GM18867 (cell line): Measurements from ENCODE around the gene CRYZ.
A peak's percentile ranks its signal among the peaks of the same experiment; 100 is the strongest.
"Not testable (repeated sequence)": the region's sequence is repeated elsewhere in the genome, so short reads cannot be mapped to it uniquely, and the experiment has no call there.

Source experiments
- ATAC-seq: cut with Tn5 transposase; IDR thresholded peaks from one replicate; pipeline ENCODE4 v1.9.1; 2021; ENCODE audit warnings: mild to moderate bottlenecking, moderate library complexity; ENCODE audit not compliant: unreplicated experiment

Gene CRYZ, protein sequence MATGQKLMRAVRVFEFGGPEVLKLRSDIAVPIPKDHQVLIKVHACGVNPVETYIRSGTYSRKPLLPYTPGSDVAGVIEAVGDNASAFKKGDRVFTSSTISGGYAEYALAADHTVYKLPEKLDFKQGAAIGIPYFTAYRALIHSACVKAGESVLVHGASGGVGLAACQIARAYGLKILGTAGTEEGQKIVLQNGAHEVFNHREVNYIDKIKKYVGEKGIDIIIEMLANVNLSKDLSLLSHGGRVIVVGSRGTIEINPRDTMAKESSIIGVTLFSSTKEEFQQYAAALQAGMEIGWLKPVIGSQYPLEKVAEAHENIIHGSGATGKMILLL

DNA sequence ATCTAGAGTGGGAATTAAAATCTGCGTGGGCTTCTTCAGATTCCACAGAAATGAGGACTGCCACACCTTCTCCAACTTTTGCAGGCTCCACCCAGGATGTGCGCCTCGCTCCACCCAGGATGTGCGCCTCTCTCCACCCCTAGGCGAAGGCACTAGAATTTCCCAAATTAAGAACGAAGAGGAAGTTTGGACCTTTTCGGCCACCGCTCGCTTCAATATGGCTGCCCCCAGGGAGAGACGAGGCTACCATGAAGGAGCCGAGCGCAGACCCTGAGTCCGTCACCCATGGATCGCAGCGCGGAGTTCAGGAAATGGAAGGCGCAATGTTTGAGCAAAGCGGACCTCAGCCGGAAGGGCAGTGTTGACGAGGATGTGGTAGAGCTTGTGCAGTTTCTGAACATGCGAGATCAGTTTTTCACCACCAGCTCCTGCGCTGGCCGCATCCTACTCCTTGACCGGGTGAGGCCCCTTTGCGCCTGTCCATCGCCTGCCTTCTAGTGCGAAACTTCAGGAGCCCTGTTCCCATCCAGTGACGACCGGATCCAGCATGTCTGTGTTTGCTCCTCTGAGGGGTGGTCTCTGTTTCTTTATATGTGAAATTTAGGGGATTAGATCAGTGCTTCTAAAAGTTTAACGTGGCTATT, at the start of gene CRYZ, which contains the start of gene TYW3:
CRYZ (minus strand) TSS at position 91 of the 644 bp plus-strand sequence. CDS start 8,229 bp downstream, outside the sequence.
TYW3 (plus strand) TSS at position 193 of the 644 bp plus-strand sequence; CDS start at position 286, 93 bp downstream.
- ATAC-seq = peak; percentile 80

DNA sequence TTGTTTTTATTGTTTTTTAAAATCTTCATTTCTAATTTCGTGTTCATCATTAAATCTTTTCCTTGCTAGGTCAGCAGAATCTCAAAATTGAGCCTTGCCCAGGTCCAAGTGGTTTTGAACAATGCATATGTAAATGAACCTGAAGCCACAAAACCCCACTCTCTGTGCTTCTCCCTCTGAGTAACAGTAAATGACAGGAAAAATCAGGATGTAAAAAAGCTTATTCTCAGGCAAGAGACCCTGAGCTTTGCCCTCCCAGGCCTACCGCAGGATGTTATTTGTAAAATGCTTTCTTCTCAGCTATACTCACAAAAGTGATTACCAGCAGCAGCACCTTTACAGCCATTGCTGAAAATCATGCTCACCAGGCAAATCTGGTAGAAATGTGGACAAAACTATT, 47.7 kb upstream of the CRYZ start:
- no peak for ATAC-seq

DNA sequence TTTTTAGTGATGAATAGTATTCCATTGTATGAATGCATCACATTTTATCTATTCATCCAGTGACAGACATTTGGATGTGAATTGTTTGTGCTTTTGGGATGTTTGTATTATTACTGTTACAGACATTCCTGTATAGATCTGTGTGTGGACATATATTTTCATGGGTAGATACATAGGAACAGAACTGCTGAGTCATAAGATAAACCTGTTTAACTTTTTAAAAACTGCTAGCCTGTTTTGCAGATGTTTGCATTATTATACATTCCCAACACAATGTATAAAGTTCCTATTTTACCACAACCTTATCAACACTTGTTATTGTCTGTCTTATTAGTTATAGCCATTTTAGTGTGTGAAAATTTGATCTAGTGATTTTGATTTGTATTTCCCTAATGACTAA, 46.9 kb upstream of the CRYZ start:
- ATAC-seq = no peak

DNA sequence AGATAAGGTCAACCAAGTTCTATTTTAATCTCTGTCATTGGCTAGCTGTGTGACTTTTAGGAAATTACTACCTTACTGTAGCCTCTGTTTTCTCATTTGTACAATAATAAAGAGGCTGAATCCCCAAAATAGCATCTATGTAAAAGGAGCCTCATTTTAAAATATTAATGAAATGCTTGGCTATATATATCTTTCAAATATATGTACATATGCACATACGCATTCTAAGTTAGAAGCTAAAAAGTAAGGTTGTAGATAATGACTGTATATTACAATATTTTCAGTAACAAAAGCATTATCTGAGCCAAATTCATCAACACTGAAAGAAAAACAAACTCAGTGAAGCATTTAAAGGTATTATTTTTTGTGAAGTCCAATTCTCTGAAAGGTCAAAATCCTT, 44.7 kb upstream of the CRYZ start:
- ATAC-seq = no peak

DNA sequence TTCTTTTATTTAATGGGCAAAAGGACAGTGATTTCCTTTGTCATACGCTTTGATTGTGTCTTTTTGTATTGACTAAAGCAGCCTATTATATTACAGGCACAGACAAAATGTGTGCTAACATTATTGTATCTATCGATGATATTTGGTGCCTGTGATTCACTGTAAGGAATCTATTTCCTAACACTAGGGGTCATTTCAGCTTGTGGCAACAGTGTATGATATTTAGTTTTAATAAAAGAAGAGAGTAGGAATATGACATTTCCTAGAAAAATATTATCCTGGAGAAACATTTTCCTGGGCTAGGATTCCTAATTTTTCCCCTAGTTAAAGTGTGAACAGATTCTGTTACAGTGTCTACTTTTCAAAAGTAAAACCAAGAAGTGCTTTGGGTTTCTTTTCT, 42.9 kb upstream of the CRYZ start:
- ATAC-seq = no peak

DNA sequence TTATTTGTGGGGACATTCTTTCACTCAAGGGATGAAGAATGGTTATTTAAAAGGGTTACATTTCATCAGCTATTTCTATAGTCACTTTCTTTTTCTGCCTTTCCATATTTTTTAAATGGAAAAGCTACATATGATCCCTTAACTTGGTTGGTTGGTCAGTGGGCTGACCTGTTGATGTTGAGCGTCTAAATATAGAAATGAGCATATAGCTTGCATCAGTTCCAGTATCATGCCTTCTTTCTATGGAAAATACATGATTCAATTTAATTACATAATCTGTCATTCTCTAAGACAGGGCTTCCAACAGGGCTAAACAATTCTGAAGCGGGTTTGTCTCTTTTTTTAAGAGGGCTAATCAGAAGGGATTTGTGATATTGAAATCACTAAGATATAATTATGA, 40.7 kb upstream of the CRYZ start:
- no peak for ATAC-seq

DNA sequence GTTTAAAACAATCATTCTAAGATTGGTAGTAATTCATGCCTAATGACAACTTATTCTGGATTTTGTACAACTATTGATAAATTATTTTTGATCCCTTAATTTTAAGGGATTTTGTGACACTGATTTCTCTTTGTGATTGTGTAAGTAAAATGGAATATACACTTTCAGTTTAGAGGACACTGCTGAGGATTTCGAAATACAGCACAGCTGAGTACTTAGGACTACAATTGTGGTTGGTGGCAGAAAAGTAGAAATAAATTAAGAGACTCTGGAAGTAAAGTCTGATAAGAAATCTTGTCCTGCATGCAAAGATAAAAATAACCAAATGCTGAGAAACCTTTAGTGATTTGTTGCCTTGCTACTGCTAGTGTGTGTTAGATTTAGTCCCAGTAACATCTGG, 40.1 kb upstream of the CRYZ start:
- ATAC-seq = no peak

DNA sequence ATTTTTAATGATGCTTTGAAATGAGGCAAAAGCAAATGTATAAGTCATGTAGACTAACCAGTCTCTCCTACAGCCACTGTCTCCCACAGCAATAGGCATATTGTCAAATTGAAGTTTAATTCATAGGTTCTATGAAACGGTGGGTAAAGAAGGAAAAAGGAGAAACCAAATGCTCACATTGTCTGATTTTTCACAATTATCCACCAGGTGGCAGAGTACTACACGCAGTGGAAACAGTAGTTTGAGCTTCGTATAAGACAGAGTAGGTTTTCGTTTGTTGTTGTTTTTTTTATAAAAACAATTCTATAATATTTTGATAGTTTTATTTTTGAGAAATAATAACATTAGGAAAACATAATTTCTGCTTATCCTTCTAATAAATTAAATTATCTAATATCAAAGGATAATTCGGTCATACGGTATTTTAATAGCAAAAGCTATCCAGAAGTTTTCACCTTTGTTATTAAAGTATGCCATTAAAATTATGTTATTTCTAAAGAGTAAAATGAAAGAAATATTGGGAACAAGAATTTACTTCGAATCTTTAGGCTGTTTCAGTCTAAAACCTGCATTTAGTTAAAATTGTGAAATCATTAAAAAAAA, 39.2 kb upstream of the CRYZ start:
- peak; percentile 82 for ATAC-seq

DNA sequence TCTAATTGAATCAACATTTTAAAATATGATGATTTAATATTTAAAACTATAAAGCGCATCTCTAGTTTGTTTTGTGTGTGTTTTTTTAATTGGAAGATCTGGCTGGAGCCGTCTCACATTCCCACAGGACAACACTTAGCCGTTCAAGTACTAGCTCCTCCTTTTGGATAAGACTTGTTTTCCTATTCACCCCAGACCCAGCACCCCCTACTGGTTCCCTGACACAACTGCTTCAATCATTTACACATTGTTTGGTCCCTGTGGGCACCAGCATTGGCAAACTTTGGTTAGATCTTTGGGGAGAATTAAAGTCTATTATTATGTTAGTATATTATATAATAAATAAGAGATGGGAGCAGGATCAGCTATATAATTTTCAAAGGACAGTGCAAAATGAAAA, 34.6 kb upstream of the CRYZ start:
- ATAC-seq = no peak

DNA sequence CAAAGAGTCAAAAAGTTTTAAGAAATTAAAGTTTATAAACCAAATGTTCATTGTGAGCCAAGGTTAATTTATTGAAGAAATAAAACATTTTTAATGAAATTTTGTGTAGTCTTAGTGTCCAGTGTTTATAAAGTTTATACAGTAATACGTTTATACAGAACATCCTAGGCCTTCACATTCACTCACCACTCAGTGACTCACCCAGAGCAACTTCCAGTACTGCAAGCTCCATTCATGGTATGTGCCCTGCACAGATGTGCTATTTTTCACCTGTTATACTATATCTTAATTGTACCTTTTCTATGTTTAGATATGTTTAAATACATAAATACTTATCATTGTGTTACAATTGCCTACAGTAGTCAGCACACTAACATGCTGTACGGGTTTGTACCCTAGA, 33.7 kb upstream of the CRYZ start:
- ATAC-seq = no peak

DNA sequence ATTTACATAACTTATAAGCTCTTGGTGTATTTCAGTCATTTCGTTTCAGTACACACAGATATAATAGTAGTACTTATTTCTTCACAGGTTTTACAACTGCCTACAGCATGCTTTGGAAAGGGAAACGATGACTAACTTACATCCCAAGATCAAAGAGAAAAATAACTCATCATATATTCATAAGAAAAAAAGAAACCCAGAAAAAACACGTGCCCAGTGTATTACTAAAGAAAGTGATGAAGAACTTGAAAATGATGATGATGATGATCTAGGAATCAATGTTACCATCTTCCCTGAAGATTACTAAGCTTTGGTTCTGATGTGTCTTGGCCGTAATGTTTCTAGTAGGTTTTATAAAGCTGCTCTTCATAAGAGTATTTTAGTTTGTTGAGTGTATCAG, 31.0 kb upstream of the CRYZ start:
- ATAC-seq = no peak

DNA sequence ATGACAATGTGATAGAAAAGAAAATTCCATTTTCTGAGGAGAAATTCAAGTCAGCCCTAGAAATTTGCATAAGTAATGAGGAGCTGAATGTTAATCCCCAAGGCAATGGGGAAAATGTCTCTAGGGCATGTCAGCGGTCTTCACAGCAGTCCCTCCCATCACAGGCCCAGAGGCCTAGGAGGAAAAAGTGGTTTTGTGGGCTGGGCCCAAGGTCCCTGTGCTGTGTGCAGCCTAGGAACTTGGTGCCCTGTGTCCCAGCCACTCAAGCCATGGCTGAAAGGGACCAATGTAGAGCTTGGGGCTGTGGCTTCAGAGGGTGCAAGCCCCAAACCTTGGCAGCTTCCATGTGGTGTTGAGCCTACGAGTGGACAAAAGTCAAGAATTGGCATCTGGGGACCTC, 23.8 kb upstream of the CRYZ start:
- ATAC-seq = not testable (repeated sequence)

DNA sequence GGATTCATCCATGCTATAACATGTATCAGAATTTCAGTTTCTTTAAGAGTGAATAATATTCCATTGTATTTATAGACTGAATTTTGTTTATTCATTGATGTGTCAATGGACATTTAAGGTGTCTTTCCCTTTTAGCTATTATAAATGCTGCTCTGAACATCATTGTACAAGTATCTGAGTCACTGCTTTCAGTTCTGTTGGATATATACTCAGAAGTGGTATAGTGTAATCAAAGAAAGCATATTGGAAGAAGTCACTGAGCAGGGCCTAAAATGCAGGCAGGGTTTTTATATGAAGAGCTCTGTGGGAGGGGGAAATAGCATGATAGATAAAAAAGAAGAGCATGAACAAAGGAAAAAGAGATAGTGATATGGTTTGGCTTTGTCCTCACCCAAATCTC, 22.6 kb upstream of the CRYZ start:
- ATAC-seq = no peak

DNA sequence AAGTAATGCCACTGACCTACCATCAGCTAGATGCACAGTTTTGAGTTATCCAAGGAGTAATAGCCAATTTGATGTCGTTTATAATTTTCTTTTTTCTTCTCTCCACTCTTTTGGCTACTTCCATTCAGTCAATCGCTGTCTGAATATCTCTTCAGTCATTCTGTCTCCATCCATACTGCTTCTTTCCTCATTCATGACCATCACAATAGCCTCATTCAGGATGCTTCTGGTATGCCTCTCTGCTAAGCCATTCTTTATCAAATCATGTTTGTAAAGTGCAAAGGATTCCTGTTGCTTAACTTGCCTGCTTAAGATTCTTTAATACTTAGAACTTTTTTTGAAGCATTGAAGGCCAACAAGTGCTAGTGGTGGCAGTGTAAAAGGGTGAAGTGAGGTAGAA, 20.3 kb upstream of the CRYZ start:
- ATAC-seq = no peak

DNA sequence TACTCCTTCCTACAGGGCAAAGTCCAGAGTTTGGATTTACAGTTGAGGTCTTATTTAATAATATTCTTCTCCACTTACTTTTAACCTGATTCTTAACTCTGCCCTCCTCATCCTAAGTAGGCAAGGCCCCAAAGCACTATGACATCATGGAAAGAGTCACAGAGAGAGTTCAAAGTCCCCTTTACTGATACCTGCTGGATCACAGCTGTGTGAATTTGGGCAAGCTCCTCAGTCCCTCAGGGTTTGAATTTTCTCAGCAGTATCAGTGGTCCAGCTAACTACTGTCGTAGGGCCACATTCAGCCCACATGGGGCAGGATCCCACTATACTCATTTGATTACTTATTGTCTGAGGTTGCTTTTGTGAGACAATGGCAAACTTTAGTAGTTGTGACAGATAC, 16.1 kb upstream of the CRYZ start:
- peak; percentile 80 for ATAC-seq

DNA sequence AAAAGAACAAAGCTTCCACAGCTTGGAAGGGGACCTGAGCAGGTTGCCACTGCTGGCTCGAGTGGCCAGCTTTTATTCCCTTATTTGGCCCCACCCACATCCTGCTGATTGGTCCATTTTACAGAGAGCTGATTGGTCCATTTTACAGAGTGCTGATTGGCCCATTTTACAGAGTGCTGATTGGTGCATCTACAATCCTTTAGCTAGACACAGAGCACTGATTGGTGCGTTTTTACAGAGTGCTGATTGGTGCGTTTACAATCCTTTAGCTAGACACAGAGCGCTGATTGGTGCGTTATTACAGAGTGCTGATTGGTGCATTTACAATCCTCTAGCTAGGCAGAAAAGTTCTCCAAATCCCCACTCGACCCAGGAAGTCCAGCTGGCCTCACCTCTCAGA, 12.4 kb upstream of the CRYZ start:
- ATAC-seq = not testable (repeated sequence)

DNA sequence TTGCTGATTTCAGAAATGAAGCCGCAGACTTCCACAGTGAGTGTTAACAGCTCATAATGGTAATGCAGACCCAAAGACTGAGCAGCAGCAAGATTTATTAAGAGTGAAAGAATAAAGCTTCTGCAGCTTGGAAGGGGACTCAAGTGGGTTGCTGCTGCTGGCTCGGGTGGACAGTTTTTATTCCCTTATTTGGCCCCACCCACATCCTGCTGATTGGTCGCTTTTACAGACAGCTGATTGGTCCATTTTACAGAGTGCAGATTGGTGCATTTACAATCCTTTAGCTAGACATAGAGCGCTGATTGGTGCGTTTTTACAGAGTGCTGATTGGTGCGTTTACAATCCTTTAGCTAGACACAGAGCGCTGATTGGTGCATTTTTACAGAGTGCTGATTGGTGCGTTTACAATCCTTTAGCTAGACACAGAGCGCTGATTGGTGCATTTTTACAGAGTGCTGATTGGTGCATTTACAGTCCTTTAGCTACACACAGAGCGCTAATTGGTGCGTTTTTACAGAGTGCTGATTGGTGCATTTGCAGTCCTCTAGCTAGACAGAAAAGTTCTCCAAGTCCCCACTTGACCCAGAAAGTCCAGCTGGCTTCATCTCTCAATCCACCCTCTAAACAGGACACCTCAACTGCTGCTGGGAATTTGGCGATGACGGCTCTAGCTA, 7.6 kb upstream of the CRYZ start:
- ATAC-seq = not testable (repeated sequence)

DNA sequence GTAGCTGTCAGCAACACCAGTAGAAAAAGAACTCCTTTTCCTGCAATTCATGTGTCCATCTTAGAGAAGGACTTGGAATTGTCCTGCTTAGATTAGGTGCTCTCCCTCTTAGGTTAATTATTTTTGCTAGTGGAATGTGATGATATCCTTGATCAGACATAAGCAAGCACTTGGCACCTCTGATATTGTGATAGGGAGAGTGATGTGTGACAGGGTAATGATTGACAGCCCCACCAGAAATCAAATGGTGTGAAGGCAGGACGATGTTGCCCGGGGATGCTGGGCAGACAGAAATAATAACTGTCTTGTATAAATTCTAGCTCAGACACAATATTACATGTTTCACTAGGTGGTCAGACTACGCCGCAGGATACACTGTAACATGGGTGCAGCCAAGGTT, 4.5 kb upstream of the CRYZ start:
- no peak for ATAC-seq

DNA sequence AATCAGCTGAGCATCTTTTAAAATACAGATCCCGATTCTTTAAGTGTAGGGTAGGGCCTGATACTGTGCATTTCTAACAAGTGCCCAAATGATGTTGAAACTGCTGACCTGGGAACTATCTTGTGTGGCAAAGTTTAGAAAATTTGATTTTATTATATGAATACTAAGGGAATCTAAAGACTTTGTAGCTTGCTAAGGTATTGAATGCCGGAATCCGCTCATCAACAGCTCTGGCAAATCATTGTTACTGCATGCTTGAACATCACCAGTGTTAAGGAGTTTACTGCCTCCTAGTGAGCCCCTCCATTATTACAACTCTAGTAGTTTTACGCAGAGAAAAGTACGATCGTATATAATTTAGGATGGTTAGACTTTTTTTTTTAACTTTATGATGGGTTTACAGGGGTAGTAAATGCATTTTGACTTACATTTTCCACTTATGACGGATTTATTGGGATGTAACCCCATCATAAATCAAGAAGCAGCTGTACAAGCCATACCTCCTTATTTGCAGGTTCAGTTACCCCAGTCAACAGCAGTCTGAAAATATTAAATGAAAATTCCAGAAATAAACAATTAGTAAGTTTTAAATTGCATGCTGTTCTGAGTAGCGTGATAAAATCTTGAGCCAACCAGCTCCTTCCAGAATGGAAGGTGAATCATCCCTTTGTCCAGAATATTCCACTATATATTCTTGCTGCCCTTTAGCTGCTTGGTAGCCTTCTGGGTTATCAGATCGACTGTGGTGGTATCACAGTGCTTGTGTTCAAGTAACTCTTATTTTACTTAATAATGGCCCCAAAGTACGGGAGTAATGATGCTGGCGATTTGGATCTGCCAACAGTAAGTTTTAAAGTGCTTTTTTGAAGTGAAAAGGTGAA, 994 bp upstream of the CRYZ start:
- peak; percentile 63 for ATAC-seq

DNA sequence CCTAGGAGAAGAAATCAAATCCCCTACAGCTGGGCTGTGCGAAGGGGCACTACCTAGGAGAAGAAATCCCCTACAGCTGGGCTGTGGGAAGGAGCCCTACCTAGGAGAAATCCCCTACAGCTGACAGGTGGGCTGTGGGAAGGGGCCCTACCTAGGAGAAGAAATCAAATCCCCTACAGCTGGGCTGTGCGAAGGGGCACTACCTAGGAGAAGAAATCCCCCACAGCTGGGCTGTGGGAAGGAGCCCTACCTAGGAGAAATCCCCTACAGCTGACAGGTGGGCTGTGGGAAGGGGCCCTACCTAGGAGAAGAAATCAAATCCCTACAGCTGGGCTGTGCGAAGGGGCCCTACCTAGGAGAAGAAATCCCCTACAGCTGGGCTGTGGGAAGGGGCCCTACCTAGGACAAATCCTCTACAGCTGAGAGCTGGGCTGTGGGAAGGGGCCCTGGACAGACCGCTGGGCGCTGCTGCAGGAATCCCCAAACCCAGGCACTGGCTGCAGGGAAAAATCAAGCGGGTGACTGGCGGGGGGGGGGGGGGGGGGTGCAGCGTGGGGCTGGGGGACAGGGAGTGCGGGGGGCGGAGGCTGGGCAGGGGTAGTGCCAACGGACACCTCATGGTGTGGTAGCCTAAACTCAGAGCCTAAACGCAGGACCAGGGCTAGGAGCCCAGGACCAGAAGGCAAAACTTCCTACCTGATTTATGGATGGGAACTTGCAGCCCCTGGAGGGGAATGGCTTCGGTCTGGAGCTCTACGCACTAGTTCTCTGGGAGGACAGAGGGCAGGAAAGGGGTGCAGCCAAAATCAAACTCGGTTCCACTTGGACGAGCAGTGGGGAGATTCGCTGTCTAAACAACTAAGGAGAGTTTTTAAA, 541 bp downstream of the CRYZ start:
- ATAC-seq = peak; percentile 18
